Vagina (tissue), 2 donors: ENCODE measurements around the gene FAM219A.

Source experiments
- POLR2A ChIP-seq, 2 donors: fragments of 450-650 bp; IDR thresholded peaks; one replicate each; pipeline ENCODE4 v1.6.1; 2017; ENCODE audit warnings: antibody characterized with exemption in 2 of 2, mild to moderate bottlenecking in 2 of 2, moderate library complexity in 2 of 2
- TF ChIP-seq, protein P1 (sequence below), 3 experiments: fragments of 450-650 bp in 2 of 3; fragments of 200-600 bp in 1 of 3; sonication (generic) in 1 of 3; IDR thresholded peaks; one replicate each; pipeline ENCODE4 v1.5.1; 2017 to 2019; ENCODE audit warnings: antibody characterized with exemption in 3 of 3, mild to moderate bottlenecking in 2 of 3, moderate library complexity in 2 of 3

GRCh38 chr9:34371886-34372466 is 86.4 kb downstream of the FAM219A start:
- TF ChIP-seq, protein P1, sequence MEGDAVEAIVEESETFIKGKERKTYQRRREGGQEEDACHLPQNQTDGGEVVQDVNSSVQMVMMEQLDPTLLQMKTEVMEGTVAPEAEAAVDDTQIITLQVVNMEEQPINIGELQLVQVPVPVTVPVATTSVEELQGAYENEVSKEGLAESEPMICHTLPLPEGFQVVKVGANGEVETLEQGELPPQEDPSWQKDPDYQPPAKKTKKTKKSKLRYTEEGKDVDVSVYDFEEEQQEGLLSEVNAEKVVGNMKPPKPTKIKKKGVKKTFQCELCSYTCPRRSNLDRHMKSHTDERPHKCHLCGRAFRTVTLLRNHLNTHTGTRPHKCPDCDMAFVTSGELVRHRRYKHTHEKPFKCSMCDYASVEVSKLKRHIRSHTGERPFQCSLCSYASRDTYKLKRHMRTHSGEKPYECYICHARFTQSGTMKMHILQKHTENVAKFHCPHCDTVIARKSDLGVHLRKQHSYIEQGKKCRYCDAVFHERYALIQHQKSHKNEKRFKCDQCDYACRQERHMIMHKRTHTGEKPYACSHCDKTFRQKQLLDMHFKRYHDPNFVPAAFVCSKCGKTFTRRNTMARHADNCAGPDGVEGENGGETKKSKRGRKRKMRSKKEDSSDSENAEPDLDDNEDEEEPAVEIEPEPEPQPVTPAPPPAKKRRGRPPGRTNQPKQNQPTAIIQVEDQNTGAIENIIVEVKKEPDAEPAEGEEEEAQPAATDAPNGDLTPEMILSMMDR (IDR thresholded peaks at IDR 0.05) = no peak
- TF ChIP-seq POLR2A (IDR thresholded peaks at IDR 0.05) = no peak
